K562 (cell line): Measurements from ENCODE around the gene CHRND. TPM values are rescaled to one million over a fixed set of nuclear protein-coding genes. Genes with fewer than 3 reads are reported as not detected.

Experiments used
- ATAC-seq: fragments of 200-7000 bp; cut with Tn5 transposase; 3 replicates; pipeline ENCODE4 v1.9.1; 2020; ENCODE audit warnings: moderate library complexity
- BruUV-seq: library from RNA; stranded (reverse); fragments of 400-500 nt; replicated peaks from 2 replicates; lab custom pipeline; 2021; lab: Mats Ljungman, UMichigan
- CTCF ChIA-PET: fragments of 300-600 bp; formaldehyde crosslinking; extraction: SDS; loops from one replicate; lab custom pipeline; 2021; ENCODE audit warnings: low intra/inter-chr PET ratio; lab: Yijun Ruan, JAX
- POLR2A ChIA-PET: fragments of 300-600, 350-650 bp; sonication (Branson Sonifier 250); formaldehyde crosslinking; extraction: SDS; loops from one replicate; lab custom pipeline; 2021; ENCODE audit warnings: antibody characterized with exemption, inconsistent platforms; lab: Yijun Ruan, JAX
- DNase-seq, 4 experiments: peaks; one replicate each; pipeline versions ENCODE4 v3.0.0 to v3.0.0-alpha.2; 2011 to 2018; ENCODE audit warnings: low spot score in 3 of 4, mixed read lengths in 3 of 4; ENCODE audit errors: extremely low read depth in 1 of 4
- FAIRE-seq: peaks from 2 replicates; lab custom pipeline; 2011; peaks lifted over from hg19 to GRCh38; lab: Jason Lieb, UNC
- H2AFZ ChIP-seq: 2 replicates; pipeline ENCODE4 v1.6.0; 2011; ENCODE audit warnings: low read depth, low read length, control low read depth, inconsistent platforms
- H3K27ac ChIP-seq: fragments of 200-600 bp; 3 replicates; pipeline ENCODE4 v1.8.0; 2011; ENCODE audit warnings: low read depth, mild to moderate bottlenecking, control low read depth, inconsistent platforms, low read length, moderate library complexity, mixed read lengths; ENCODE audit errors: extremely low read depth
- H3K27me3 ChIP-seq, 2 experiments: fragments of 300-600 bp in 1 of 2; 2 replicates in 1 of 2; 3 replicates in 1 of 2; pipeline versions ENCODE4 v1.6.0 to v1.8.0; 2011; ENCODE audit warnings: inconsistent platforms in 2 of 2, low read length in 2 of 2, mild to moderate bottlenecking in 1 of 2, mixed read lengths in 1 of 2, moderate library complexity in 1 of 2; ENCODE audit not compliant: control insufficient read depth in 2 of 2, insufficient read depth in 2 of 2
- H3K36me3 ChIP-seq: fragments of 300-600 bp; 3 replicates; pipeline ENCODE4 v1.8.0; 2011; ENCODE audit warnings: mild to moderate bottlenecking, low read length, inconsistent platforms; ENCODE audit not compliant: control insufficient read depth, insufficient read depth
- H3K4me1 ChIP-seq, 2 experiments: fragments of 200-600 bp in 1 of 2; replicated peaks in 1 of 2; 2 replicates in 1 of 2; 3 replicates in 1 of 2; pipeline versions ENCODE4 v1.5.1 to v1.8.0; 2011; ENCODE audit warnings: inconsistent platforms in 2 of 2, low read length in 2 of 2, mild to moderate bottlenecking in 1 of 2, mixed read lengths in 1 of 2, moderate library complexity in 1 of 2; ENCODE audit not compliant: control insufficient read depth in 2 of 2, insufficient read depth in 2 of 2
- H3K4me2 ChIP-seq: 2 replicates; pipeline ENCODE4 v1.6.1; 2011; ENCODE audit warnings: low read length, control low read depth, inconsistent platforms, mixed read lengths; ENCODE audit not compliant: insufficient read depth
- H3K4me3 ChIP-seq: fragments of 200-600 bp; sonication (generic), shearing (Covaris generic); 2 replicates; pipeline ENCODE4 v1.5.1; 2016; ENCODE audit warnings: control low read depth, inconsistent platforms
- H3K79me2 ChIP-seq: fragments of 200-600 bp; 3 replicates; pipeline ENCODE4 v1.8.0; 2011; ENCODE audit warnings: low read length, inconsistent platforms; ENCODE audit not compliant: control insufficient read depth, insufficient read depth
- H3K9ac ChIP-seq, 2 experiments: 2 replicates each; pipeline versions ENCODE4 v1.6.0 to v1.6.1; 2011; ENCODE audit warnings: low read depth in 2 of 2, low read length in 2 of 2, control low read depth in 1 of 2, inconsistent platforms in 1 of 2, mild to moderate bottlenecking in 1 of 2, mixed read lengths in 1 of 2; ENCODE audit not compliant: insufficient read depth in 1 of 2
- H3K9me1 ChIP-seq: one replicate; pipeline ENCODE4 v1.6.0; 2011; ENCODE audit warnings: inconsistent platforms, mild to moderate bottlenecking, low read length, moderate library complexity; ENCODE audit not compliant: control insufficient read depth, insufficient read depth
- H3K9me3 ChIP-seq: replicated peaks from 2 replicates; pipeline ENCODE4 v1.5.1; 2011; ENCODE audit warnings: low read depth, low read length, inconsistent platforms; ENCODE audit not compliant: control insufficient read depth, insufficient read depth
- H4K20me1 ChIP-seq: replicated peaks from 2 replicates; pipeline ENCODE4 v1.6.1; 2011; ENCODE audit warnings: low read length, inconsistent platforms, mixed read lengths; ENCODE audit not compliant: control insufficient read depth, insufficient read depth
- CBFA2T3 ChIP-seq: fragments of 450-650 bp; IDR thresholded peaks from 2 replicates; pipeline ENCODE4 v1.6.1; 2017
- CSDE1 ChIP-seq, 2 experiments: fragments of 450-650 bp; IDR thresholded peaks; 2 replicates each; pipeline ENCODE4 v1.6.1; 2016; ENCODE audit warnings: mild to moderate bottlenecking in 1 of 2
- LEF1 ChIP-seq: fragments of 450-650 bp; IDR thresholded peaks from 2 replicates; pipeline ENCODE4 v1.6.1; 2016; ENCODE audit warnings: mild to moderate bottlenecking
- MTA2 ChIP-seq: fragments of 450-650 bp; IDR thresholded peaks from 2 replicates; pipeline ENCODE4 v1.6.1; 2016; ENCODE audit warnings: low read depth
- MXI1 ChIP-seq: IDR thresholded peaks from 2 replicates; pipeline ENCODE4 v1.6.1; 2011; ENCODE audit warnings: low read depth, mild to moderate bottlenecking, improper control_type of control experiment, low read length
- PCBP2 ChIP-seq: fragments of 200-400 bp; formaldehyde crosslinking; IDR thresholded peaks from 2 replicates; pipeline ENCODE4 v1.6.1; 2018; ENCODE audit warnings: low read length, low read depth, mild to moderate bottlenecking, moderate library complexity; ENCODE audit not compliant: poor library complexity, severe bottlenecking
- SIX5 ChIP-seq, 2 experiments: IDR thresholded peaks; 2 replicates each; pipeline ENCODE4 v1.6.1; 2011; ENCODE audit warnings: low read length in 2 of 2, borderline replicate concordance in 1 of 2, low read depth in 1 of 2, mild to moderate bottlenecking in 1 of 2, moderate library complexity in 1 of 2; ENCODE audit not compliant: insufficient read depth in 1 of 2
- SMAD2 ChIP-seq: fragments of 150-350 bp; IDR thresholded peaks from 2 replicates; pipeline ENCODE4 v1.6.1; 2014; ENCODE audit warnings: low read depth, mild to moderate bottlenecking, low read length
- SMC3 ChIP-seq: conservative IDR thresholded peaks from 2 replicates; pipeline ENCODE4 v1.6.1; 2011; ENCODE audit warnings: low read depth, low read length, improper control_type of control experiment; ENCODE audit not compliant: insufficient read depth
- ZNF175 ChIP-seq: fragments of 200-800 bp; sonication (Bioruptor generic); IDR thresholded peaks from 2 replicates; pipeline ENCODE4 v1.6.1; 2016; ENCODE audit warnings: low read depth, mild to moderate bottlenecking, missing genetic modification characterization, missing compliant biosample characterization
- ZNF232 ChIP-seq: sonication (generic); formaldehyde crosslinking; IDR thresholded peaks from 2 replicates; pipeline ENCODE4 v1.8.0; 2022; ENCODE audit warnings: mild to moderate bottlenecking, missing genetic modification reagents
- ZNF518B ChIP-seq: fragments of 250-450 bp; sonication (Bioruptor Pico); IDR thresholded peaks from 2 replicates; pipeline ENCODE4 v1.5.0; 2021; ENCODE audit warnings: mild to moderate bottlenecking, moderate library complexity
- ZNF609 ChIP-seq: sonication (generic); formaldehyde crosslinking; IDR thresholded peaks from 2 replicates; pipeline ENCODE4 v1.8.1; 2023; ENCODE audit warnings: missing genetic modification reagents, mild to moderate bottlenecking, borderline replicate concordance
- WGBS: fragments of 100-300 bp; shearing (Covaris generic); methylation state at CpG from one replicate; pipeline ENCODE4 v1.1.6; 2016; ENCODE audit warnings: low coverage, mixed read lengths; ENCODE audit not compliant: insufficient coverage; ENCODE audit errors: missing lambda C conversion rate; 5-methylcytosine and 5-hydroxymethylcytosine counted together
- in situ Hi-C: fragments of 300-500 bp; cut with MboI; formaldehyde crosslinking; loops from 4 replicates; pipeline ENCODE4 v1.15.0; 2018; ENCODE audit warnings: inconsistent platforms, mixed read lengths
- intact Hi-C: fragments of 100-400 bp; cut with micrococcal nuclease; formaldehyde crosslinking; loops from 2 replicates; pipeline ENCODE4 v1.14.2; 2022
- polyA plus RNA-seq, 8 experiments: library from polyadenylated mRNA; depleted of rRNA in 4 of 8; stranded (reverse) in 5 of 8; unstranded in 3 of 8; fragments of >200 nt; fragmentation: Nextera tagmentation in 2 of 8; fragmentation: Illumina TruSeq in 1 of 8; extraction: Ambion mirVana in 2 of 8; extraction: Trizol in 1 of 8; gene quantifications; 2 replicates each; pipeline versions ENCODE4 v1.2.1 to v1.2.3, GENCODE V29; 2011 to 2014; ENCODE audit warnings: inconsistent platforms in 1 of 8, missing spikeins in 1 of 8
- total RNA-seq, 7 experiments: library from RNA; depleted of rRNA in 6 of 7; stranded (reverse); fragments of >200 nt in 6 of 7; fragmentation: Illumina TruSeq in 2 of 7; extraction: Trizol in 2 of 7; gene quantifications; 2 replicates each; pipeline versions ENCODE4 v1.2.1 to v1.2.3, GENCODE V29; 2011 to 2021; ENCODE audit warnings: low replicate concordance in 1 of 7

Gene CHRND
- total and polyA plus RNA-seq, 9 of the 15 experiments (the other 6 are each of a cell fraction or from before 2014, with no cell fraction given), result not detected

GRCh38 chr2:232525791-232526371 is at the start of gene CHRND (continued):
- TF ChIP-seq ZNF518B (CRISPR knock-in tag) (no peak), SMC3 (no peak), CBFA2T3 (no peak), MTA2 (no peak), SMAD2 (no peak)
- TF ChIP-seq, all 486 proteins: peak for 0

GRCh38 chr2:232476791-232477190 is 49.2 kb upstream of the CHRND start:
- CTCF ChIA-PET, result no interaction called here
- no peaks in the 10 kb centered on the region for H3K9me3 ChIP-seq
- TF ChIP-seq ZNF609 (CRISPR knock-in tag), result no peak
- no peak for TF ChIP-seq ZNF175
- TF ChIP-seq CSDE1 (IDR thresholded peaks at IDR 0.05), result no peak
- no peak for TF ChIP-seq MXI1
- no peak for TF ChIP-seq ZNF232
- TF ChIP-seq LEF1, result no peak
- no peak for TF ChIP-seq SIX5 (IDR thresholded peaks at IDR 0.05; ENCODE audit: borderline replicate concordance in 1 of 2, insufficient read depth in 1 of 2, low read depth in 1 of 2, low read length in 2 of 2)
- TF ChIP-seq PCBP2, result no peak

More at GRCh38 chr2:232476791-232477190, 49.2 kb upstream of the CHRND start:
- H3K4me3 ChIP-seq, result no peak overlapping the region
- intact Hi-C loops, result no loop called here
- H3K36me3 ChIP-seq, result no peaks in the 10 kb centered on the region
- H3K27me3 ChIP-seq, result peaks cover 2 to 34% of the 10 kb centered on the region in 2 experiments; a peak in 4 of 5 replicates
- no peaks in the 10 kb centered on the region for H3K9me1 ChIP-seq
- FAIRE-seq, result no peak
- no peak for ATAC-seq
- no TSS peak for BruUV-seq
- H3K4me2 ChIP-seq, result no peak overlapping the region
- POLR2A ChIA-PET, result interaction anchor here (0.6 to 1.3 kb wide), 3 partner anchors 13 to 1042 kb away, joined by 3 to 5 read pairs (median 3); no protein-coding TSS in a partner anchor
- no peaks in the 10 kb centered on the region for H3K79me2 ChIP-seq
- peaks cover 0 to 3% of the 10 kb centered on the region in 2 experiments; a peak in 1 of 5 replicates for H3K4me1 ChIP-seq
- no peak for DNase-seq
- H3K27ac ChIP-seq, result no peak overlapping the region
- no peak overlapping the region for H3K9ac ChIP-seq
- no peak overlapping the region for H2AFZ ChIP-seq
- in situ Hi-C loops, result no loop called here
- WGBS, result 0% methylated on average over 4 of the region's 7 CpGs
- H4K20me1 ChIP-seq, result no peaks in the 10 kb centered on the region
